CD4-positive, alpha-beta T cell (primary cell): ENCODE measurements around the gene THUMPD2. TPM values are rescaled to one million over a fixed set of nuclear protein-coding genes. Genes with fewer than 3 reads are reported as not detected.

Experiments used
- ATAC-seq: fragments of 200-7000 bp; cut with Tn5 transposase; one replicate; pipeline ENCODE4 v1.10.0; 2022; ENCODE audit warnings: mild to moderate bottlenecking; ENCODE audit not compliant: poor library complexity
- CTCF ChIA-PET: fragments of 350-600 bp; sonication (Branson Sonifier 250); formaldehyde crosslinking; loops from one replicate; lab custom pipeline; 2021; ENCODE audit warnings: antibody characterized with exemption, inconsistent platforms; lab: Charles Lee
- POLR2A ChIA-PET: fragments of 350-600 bp; sonication (Branson Sonifier 250); formaldehyde crosslinking; loops from one replicate; lab custom pipeline; 2021; ENCODE audit warnings: antibody characterized with exemption, inconsistent platforms; lab: Charles Lee
- DNase-seq, 14 experiments: peaks; one replicate each; pipeline ENCODE4 v3.0.0-alpha.2; 2013 to 2020; ENCODE audit warnings: mixed read lengths in 2 of 14
- H3K27ac ChIP-seq, 2 donors: one replicate each; pipeline versions ENCODE4 v1.5.1 to v1.7.0; 2013; ENCODE audit warnings: low read length in 2 of 2, low read depth in 1 of 2, mild to moderate bottlenecking in 1 of 2
- H3K27me3 ChIP-seq, 2 experiments: 1 replicate in 1 of 2; 2 replicates in 1 of 2; pipeline versions ENCODE4 v1.6.1 to v1.7.0; 2013; ENCODE audit warnings: low read length in 2 of 2, control low read depth in 1 of 2, mild to moderate bottlenecking in 1 of 2, moderate library complexity in 1 of 2; ENCODE audit not compliant: insufficient read depth in 2 of 2, control insufficient read depth in 1 of 2
- H3K36me3 ChIP-seq: one replicate; pipeline ENCODE4 v1.6.1; 2013; ENCODE audit warnings: low read length, control low read depth; ENCODE audit not compliant: insufficient read depth
- H3K4me1 ChIP-seq: one replicate; pipeline ENCODE4 v1.6.1; 2013; ENCODE audit warnings: low read length, control low read depth; ENCODE audit not compliant: insufficient read depth
- H3K4me3 ChIP-seq: one replicate; pipeline ENCODE4 v1.5.1; 2013; ENCODE audit warnings: mild to moderate bottlenecking, low read length, moderate library complexity
- H3K9me3 ChIP-seq, 2 experiments: 1 replicate in 1 of 2; 2 replicates in 1 of 2; pipeline versions ENCODE4 v1.6.1 to v1.7.0; 2013; ENCODE audit warnings: low read length in 2 of 2, mild to moderate bottlenecking in 2 of 2, control low read depth in 1 of 2, moderate library complexity in 1 of 2; ENCODE audit not compliant: control insufficient read depth in 1 of 2, insufficient read depth in 1 of 2
- H3K27ac Mint-ChIP-seq: one replicate; pipeline ENCODE4 v1.8.0; 2020; ENCODE audit warnings: mixed read lengths
- H3K27me3 Mint-ChIP-seq: one replicate; pipeline ENCODE4 v1.8.0; 2021; ENCODE audit warnings: mixed read lengths
- H3K36me3 Mint-ChIP-seq: one replicate; pipeline ENCODE4 v1.8.0; 2021; ENCODE audit warnings: low read depth, mixed read lengths
- H3K4me1 Mint-ChIP-seq: one replicate; pipeline ENCODE4 v1.8.0; 2021; ENCODE audit warnings: low read depth, mixed read lengths
- H3K4me3 Mint-ChIP-seq: one replicate; pipeline ENCODE4 v1.8.0; 2020; ENCODE audit warnings: mild to moderate bottlenecking, mixed read lengths
- H3K9me3 Mint-ChIP-seq: one replicate; pipeline ENCODE4 v1.8.0; 2020; ENCODE audit warnings: mixed read lengths
- intact Hi-C, 2 experiments: fragments of 100-400 bp; cut with DNase I in 1 of 2; cut with micrococcal nuclease in 1 of 2; formaldehyde crosslinking; loops; one replicate each; pipeline versions ENCODE4 v1.15.1 to v1.9.0; 2023 to 2025; cut with DNase I, micrococcal nuclease
- total RNA-seq, 174 experiments: library from RNA in 2 of 174; stranded (reverse) in 2 of 174; gene quantifications; one replicate each; pipeline ENCODE4 v1.2.3 and lab custom pipeline; 2021 to 2026
- TF ChIP-seq, protein P1 (sequence below): fragments of 200-600 bp; IDR thresholded peaks from one replicate; pipeline ENCODE4 v1.8.0; 2022; ENCODE audit warnings: antibody characterized with exemption, mild to moderate bottlenecking

Gene THUMPD2
- total RNA-seq, 2 experiments from 2014 or later: 13.7 to 15.5 TPM

DNA sequence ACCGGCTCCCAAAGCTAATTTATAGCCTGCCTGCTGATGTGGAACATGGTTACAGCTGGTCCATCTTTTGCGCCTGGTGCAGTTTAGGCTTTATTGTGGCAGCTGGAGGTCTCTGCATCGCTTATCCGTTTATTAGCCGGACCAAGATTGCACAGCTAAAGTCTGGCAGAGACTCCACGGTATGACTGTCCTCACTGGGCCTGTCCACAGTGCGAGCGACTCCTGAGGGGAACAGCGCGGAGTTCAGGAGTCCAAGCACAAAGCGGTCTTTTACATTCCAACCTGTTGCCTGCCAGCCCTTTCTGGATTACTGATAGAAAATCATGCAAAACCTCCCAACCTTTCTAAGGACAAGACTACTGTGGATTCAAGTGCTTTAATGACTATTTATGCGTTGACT lies 62.0 kb downstream of the THUMPD2 start:
- no peak overlapping the region for H3K27ac ChIP-seq
- no peaks in the 10 kb centered on the region for H3K4me1 ChIP-seq
- no peaks in the 10 kb centered on the region for H3K36me3 Mint-ChIP-seq
- no peaks in the 10 kb centered on the region for H3K9me3 ChIP-seq
- no peaks in the 10 kb centered on the region for H3K4me1 Mint-ChIP-seq
- DNase-seq (no peak), ATAC-seq (no peak)
- no peak overlapping the region for H3K4me3 ChIP-seq
- intact Hi-C loops: no loop called here
- POLR2A ChIA-PET: no interaction called here
- no peak overlapping the region for H3K27ac Mint-ChIP-seq
- H3K36me3 ChIP-seq: no peaks in the 10 kb centered on the region
- CTCF ChIA-PET: no interaction called here
- no peaks in the 10 kb centered on the region for H3K9me3 Mint-ChIP-seq
- H3K27me3 Mint-ChIP-seq: peaks cover 12% of the 10 kb centered on the region
- TF ChIP-seq, protein P1, sequence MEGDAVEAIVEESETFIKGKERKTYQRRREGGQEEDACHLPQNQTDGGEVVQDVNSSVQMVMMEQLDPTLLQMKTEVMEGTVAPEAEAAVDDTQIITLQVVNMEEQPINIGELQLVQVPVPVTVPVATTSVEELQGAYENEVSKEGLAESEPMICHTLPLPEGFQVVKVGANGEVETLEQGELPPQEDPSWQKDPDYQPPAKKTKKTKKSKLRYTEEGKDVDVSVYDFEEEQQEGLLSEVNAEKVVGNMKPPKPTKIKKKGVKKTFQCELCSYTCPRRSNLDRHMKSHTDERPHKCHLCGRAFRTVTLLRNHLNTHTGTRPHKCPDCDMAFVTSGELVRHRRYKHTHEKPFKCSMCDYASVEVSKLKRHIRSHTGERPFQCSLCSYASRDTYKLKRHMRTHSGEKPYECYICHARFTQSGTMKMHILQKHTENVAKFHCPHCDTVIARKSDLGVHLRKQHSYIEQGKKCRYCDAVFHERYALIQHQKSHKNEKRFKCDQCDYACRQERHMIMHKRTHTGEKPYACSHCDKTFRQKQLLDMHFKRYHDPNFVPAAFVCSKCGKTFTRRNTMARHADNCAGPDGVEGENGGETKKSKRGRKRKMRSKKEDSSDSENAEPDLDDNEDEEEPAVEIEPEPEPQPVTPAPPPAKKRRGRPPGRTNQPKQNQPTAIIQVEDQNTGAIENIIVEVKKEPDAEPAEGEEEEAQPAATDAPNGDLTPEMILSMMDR: no peak
- H3K4me3 Mint-ChIP-seq: no peak overlapping the region
- H3K27me3 ChIP-seq: no peaks in the 10 kb centered on the region

DNA sequence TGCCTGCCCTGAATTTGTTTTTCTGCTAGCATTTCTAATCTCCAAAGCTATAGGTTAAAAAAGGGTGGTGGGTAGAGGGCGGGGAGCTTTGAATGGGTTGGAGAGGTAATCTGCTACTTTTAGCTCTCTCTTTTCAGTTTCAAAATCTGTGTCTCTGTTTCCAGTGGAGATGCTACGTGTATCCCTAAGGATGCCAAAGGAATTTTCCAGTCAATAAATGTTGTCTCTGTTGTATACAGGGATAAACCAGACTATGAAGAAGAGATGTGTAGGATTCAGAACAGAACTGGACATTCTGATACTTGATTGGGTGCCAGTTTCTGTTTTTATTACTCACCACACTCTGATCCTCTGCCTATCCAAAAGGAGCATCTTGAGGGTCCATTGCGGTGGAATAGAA lies 63.2 kb downstream of the THUMPD2 start:
- TF ChIP-seq, protein P1: no peak
- H3K27ac Mint-ChIP-seq: no peak overlapping the region

DNA sequence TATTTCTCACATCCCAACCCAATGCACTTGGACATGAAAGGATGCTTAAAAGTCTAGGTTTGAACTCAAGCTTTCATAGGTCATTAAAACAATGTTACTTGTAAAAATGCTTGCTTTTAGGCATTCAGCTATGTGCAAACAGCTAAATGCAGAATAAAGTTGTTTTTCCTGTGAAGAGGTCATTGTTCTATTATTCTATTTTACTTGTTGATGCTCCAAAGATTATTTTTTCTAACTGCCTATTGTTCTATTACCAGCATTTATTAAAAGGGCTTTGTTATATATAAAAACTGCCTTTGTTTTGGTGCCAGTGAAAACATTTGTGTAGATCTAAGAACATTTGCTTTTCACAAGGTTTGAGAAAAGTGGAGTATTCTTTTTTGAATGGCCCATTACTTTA lies 64.0 kb downstream of the THUMPD2 start:
- Mint-ChIP-seq H3K36me3 (no peaks in the 10 kb centered on the region), H3K9me3 (no peaks in the 10 kb centered on the region), H3K27ac (no peak overlapping the region), H3K4me3 (no peak overlapping the region), H3K4me1 (no peaks in the 10 kb centered on the region), H3K27me3 (no peaks in the 10 kb centered on the region)
- CTCF ChIA-PET: no interaction called here
- ATAC-seq: no peak
- H3K4me3 ChIP-seq: no peak overlapping the region
- no peak for DNase-seq
- no peaks in the 10 kb centered on the region for H3K36me3 ChIP-seq
- intact Hi-C loops: no loop called here
- H3K27ac ChIP-seq: no peak overlapping the region
- POLR2A ChIA-PET: no interaction called here
- H3K4me1 ChIP-seq: no peaks in the 10 kb centered on the region
- TF ChIP-seq, protein P1: no peak
- H3K27me3 ChIP-seq: no peaks in the 10 kb centered on the region
- H3K9me3 ChIP-seq: no peaks in the 10 kb centered on the region

More for the DNA sequence above, 63.2 kb downstream of the THUMPD2 start:
- Histone ChIP-seq H3K36me3 (no peaks in the 10 kb centered on the region), H3K4me1 (no peaks in the 10 kb centered on the region), H3K4me3 (no peak overlapping the region), H3K9me3 (no peaks in the 10 kb centered on the region), H3K27ac (no peak overlapping the region), H3K27me3 (no peaks in the 10 kb centered on the region)
- Mint-ChIP-seq H3K27me3 (peaks cover 5% of the 10 kb centered on the region), H3K36me3 (no peaks in the 10 kb centered on the region), H3K4me3 (no peak overlapping the region), H3K4me1 (no peaks in the 10 kb centered on the region), H3K9me3 (no peaks in the 10 kb centered on the region)
- intact Hi-C loops: no loop called here
- ChIA-PET CTCF (no interaction called here), POLR2A (no interaction called here)
- no peak for ATAC-seq
- DNase-seq: no peak
